Liver (tissue), 9 donors: ENCODE measurements around the gene HEATR5A. TPM values are rescaled to one million over a fixed set of nuclear protein-coding genes. Genes with fewer than 3 reads are reported as not detected.

Source experiments
- DNase-seq: peaks from one replicate; pipeline ENCODE4 v3.0.0-alpha.2; 2017; ENCODE audit warnings: low spot score
- H3K27ac ChIP-seq, 2 donors: one replicate each; pipeline ENCODE4 v1.7.0; 2013; ENCODE audit warnings: inconsistent platforms in 2 of 2, low read length in 2 of 2, control low read depth in 1 of 2, low read depth in 1 of 2, mild to moderate bottlenecking in 1 of 2
- H3K27me3 ChIP-seq, 4 donors: one replicate each; pipeline versions ENCODE4 v1.6.1 to v1.7.0; 2013; ENCODE audit warnings: low read length in 3 of 4, inconsistent platforms in 1 of 4, mild to moderate bottlenecking in 1 of 4, moderate library complexity in 1 of 4; ENCODE audit not compliant: control insufficient read depth in 4 of 4, insufficient read depth in 4 of 4
- H3K36me3 ChIP-seq, 4 donors: one replicate each; pipeline versions ENCODE4 v1.6.1 to v1.7.0; 2013; ENCODE audit warnings: low read length in 3 of 4, mild to moderate bottlenecking in 3 of 4, low read depth in 1 of 4, moderate library complexity in 1 of 4; ENCODE audit not compliant: control insufficient read depth in 4 of 4, insufficient read depth in 3 of 4
- H3K4me1 ChIP-seq, 4 donors: one replicate each; pipeline versions ENCODE4 v1.6.1 to v1.7.0; 2013; ENCODE audit warnings: low read length in 3 of 4, mild to moderate bottlenecking in 3 of 4, moderate library complexity in 1 of 4; ENCODE audit not compliant: control insufficient read depth in 4 of 4, insufficient read depth in 4 of 4
- H3K4me3 ChIP-seq, 3 donors: one replicate each; pipeline versions ENCODE4 v1.6.1 to v1.7.0; 2013; ENCODE audit warnings: low read length in 3 of 3, control low read depth in 1 of 3, low read depth in 1 of 3, mild to moderate bottlenecking in 1 of 3
- H3K9ac ChIP-seq, 2 donors: one replicate each; pipeline ENCODE4 v1.7.0; 2013; ENCODE audit warnings: low read length in 2 of 2, mild to moderate bottlenecking in 2 of 2, moderate library complexity in 2 of 2, control low read depth in 1 of 2, low read depth in 1 of 2
- H3K9me3 ChIP-seq, 4 donors: one replicate each; pipeline versions ENCODE4 v1.6.1 to v1.7.0; 2013; ENCODE audit warnings: low read length in 3 of 4; ENCODE audit not compliant: control insufficient read depth in 4 of 4
- ATF3 ChIP-seq: IDR thresholded peaks from 2 replicates; pipeline ENCODE4 v1.6.1; 2016; ENCODE audit warnings: antibody characterized with exemption
- CTCF ChIP-seq: fragments of 150-350 bp; IDR thresholded peaks from 2 replicates; pipeline ENCODE4 v1.5.1; 2017; ENCODE audit warnings: improper control_type of control experiment, low read depth, low read length; ENCODE audit not compliant: missing input control
- EGR1 ChIP-seq, 2 donors: IDR thresholded peaks; 2 replicates each; pipeline ENCODE4 v1.6.1; 2016 to 2018; ENCODE audit warnings: antibody characterized with exemption in 2 of 2, low read depth in 2 of 2
- FOXA1 ChIP-seq: IDR thresholded peaks from 2 replicates; pipeline ENCODE4 v1.6.1; 2016; ENCODE audit warnings: antibody characterized with exemption
- FOXA2 ChIP-seq: IDR thresholded peaks from 2 replicates; pipeline ENCODE4 v1.6.1; 2016; ENCODE audit warnings: antibody characterized with exemption
- GABPA ChIP-seq, 2 donors: IDR thresholded peaks in 1 of 2; conservative IDR thresholded peaks in 1 of 2; 2 replicates each; pipeline ENCODE4 v1.6.1; 2016; ENCODE audit warnings: antibody characterized with exemption in 2 of 2, mild to moderate bottlenecking in 1 of 2, moderate library complexity in 1 of 2
- HNF4A ChIP-seq, 2 donors: conservative IDR thresholded peaks; 2 replicates each; pipeline ENCODE4 v1.6.1; 2016; ENCODE audit warnings: antibody characterized with exemption in 2 of 2, mild to moderate bottlenecking in 2 of 2
- HNF4G ChIP-seq: IDR thresholded peaks from 2 replicates; pipeline ENCODE4 v1.6.1; 2016; ENCODE audit warnings: antibody characterized with exemption
- JUND ChIP-seq, 2 donors: IDR thresholded peaks; 2 replicates each; pipeline ENCODE4 v1.6.1; 2016; ENCODE audit warnings: antibody characterized with exemption in 2 of 2
- MAX ChIP-seq: IDR thresholded peaks from 2 replicates; pipeline ENCODE4 v1.6.1; 2016; ENCODE audit warnings: antibody characterized with exemption
- NR2F2 ChIP-seq: IDR thresholded peaks from 2 replicates; pipeline ENCODE4 v1.6.1; 2016; ENCODE audit warnings: antibody characterized with exemption
- RAD21 ChIP-seq, 2 donors: IDR thresholded peaks; 2 replicates each; pipeline ENCODE4 v1.6.1; 2016; ENCODE audit warnings: antibody characterized with exemption in 2 of 2, mild to moderate bottlenecking in 2 of 2
- REST ChIP-seq: IDR thresholded peaks from 2 replicates; pipeline ENCODE4 v1.6.1; 2016; ENCODE audit warnings: antibody characterized with exemption, mild to moderate bottlenecking
- RXRA ChIP-seq, 2 donors: IDR thresholded peaks; 2 replicates each; pipeline ENCODE4 v1.6.1; 2017 to 2018; ENCODE audit warnings: antibody characterized with exemption in 2 of 2, mild to moderate bottlenecking in 1 of 2
- SP1 ChIP-seq: IDR thresholded peaks from 2 replicates; pipeline ENCODE4 v1.6.1; 2018; ENCODE audit warnings: antibody characterized with exemption, mild to moderate bottlenecking
- TAF1 ChIP-seq: conservative IDR thresholded peaks from 2 replicates; pipeline ENCODE4 v1.6.1; 2016; ENCODE audit warnings: antibody characterized with exemption, mild to moderate bottlenecking
- YY1 ChIP-seq: IDR thresholded peaks from 2 replicates; pipeline ENCODE4 v1.6.1; 2016; ENCODE audit warnings: antibody characterized with exemption, mild to moderate bottlenecking
- ZBTB33 ChIP-seq: IDR thresholded peaks from 2 replicates; pipeline ENCODE4 v1.6.1; 2016; ENCODE audit warnings: antibody characterized with exemption
- WGBS: extraction: QIAGEN DNeasy Blood & Tissue Kit; methylation state at CpG from one replicate; pipeline ENCODE4 v1.1.7; 2013; 5-methylcytosine and 5-hydroxymethylcytosine counted together
- polyA plus RNA-seq, 2 donors: library from polyadenylated mRNA; stranded (reverse) in 1 of 2; unstranded in 1 of 2; fragments of 200-250 nt in 1 of 2; fragments of >200 nt in 1 of 2; fragmentation: Nextera tagmentation in 1 of 2; extraction: Ambion mirVana in 1 of 2; gene quantifications; one replicate each; pipeline versions ENCODE4 v1.2.1 to v1.2.3, GENCODE V29; 2013 to 2015
- total RNA-seq, 2 donors: library from RNA; depleted of rRNA; stranded (reverse); fragments of >200 nt; gene quantifications; one replicate each; pipeline ENCODE4 v1.2.3, GENCODE V29; 2014
- donor health status: healthy.
- donor health status: healthy.
- donor health status: healthy.
- donor health status: healthy.
- donor health status: healthy.

HEATR5A gene
- total RNA-seq (10 to 100 TPM; 11.7 to 22.8 TPM), polyA plus RNA-seq (1 to 10 TPM; 7.3 to 8.5 TPM)

GRCh38 chr14:31420319-31421111, at the start of gene HEATR5A:
HEATR5A (minus strand) TSS chr14:31420550; CDS start chr14:31402975, 17,575 bp downstream.
- Histone ChIP-seq H3K9me3 (no peaks in the 10 kb centered on the region), H3K4me1 (peaks cover 0 to 16% (median 7%) of the 10 kb centered on the region in 4 donors), H3K36me3 (no peaks in the 10 kb centered on the region), H3K4me3 (peak within 1 kb of the TSS; percentile 85 to 98 (median 98)), H3K27me3 (no peaks in the 10 kb centered on the region), H3K27ac (peak within 1 kb of the TSS; percentile 86 to 91), H3K9ac (peak within 1 kb of the TSS; percentile 83 to 95)
- DNase-seq: peak; percentile 97
- TF ChIP-seq RAD21 (IDR thresholded peaks at IDR 0.05) (peak in 1 of 2 donors; percentile 7), HNF4A (conservative IDR thresholded peaks at IDR 0.05) (peak in 1 of 2 donors; percentile 7), REST (peak; percentile 83), GABPA (IDR thresholded peaks at IDR 0.05 in 1 of 2, conservative IDR thresholded peaks at IDR 0.05 in 1 of 2) (peak in 1 of 2 donors; percentile 45), ZBTB33 (no peak), ATF3 (no peak), CTCF (no peak), EGR1 (IDR thresholded peaks at IDR 0.05; ENCODE audit: low read depth in 2 of 2) (peak in 1 of 2 donors; percentile 59), HNF4G (no peak), MAX (peak; percentile 50), TAF1 (peak; percentile 93), FOXA2 (no peak), YY1 (peak; percentile 31), SP1 (no peak), FOXA1 (no peak), RXRA (IDR thresholded peaks at IDR 0.05) (no peak), JUND (IDR thresholded peaks at IDR 0.05) (no peak), NR2F2 (peak; percentile 8)
- 2% methylated on average over 56 of the region's 56 CpGs for WGBS
